ENCODE measurements around the gene RNU6-8.

- no peak for TF ChIP-seq MYC (IDR thresholded peaks at IDR 0.05; ENCODE audit: low read depth, low read length)
- no peak for TF ChIP-seq CTCF (IDR thresholded peaks at IDR 0.05; ENCODE audit: low read depth, low read length)
- TF ChIP-seq POLR2A (IDR thresholded peaks at IDR 0.05; ENCODE audit: extremely low read depth, insufficient read length), result no peak
Observed at GRCh38 chr14:32217301-32217700, 14.2 kb upstream of the RNU6-8 start.
